DMS114 treated with DMSO at 0.1 percent for 48 hours (cell line): Measurements from ENCODE around the gene PDE6A.
"Not testable (repeated sequence)": the region's sequence is repeated elsewhere in the genome, so short reads cannot be mapped to it uniquely, and the experiment has no call there.

ENCODE experiments used
- DNase-seq: peaks from one replicate; lab custom pipeline; 2025; ENCODE audit not compliant: unreplicated experiment; lab: John Stamatoyannopoulos, UW

Gene PDE6A

GRCh38 chr5:149895416-149896345, 48.9 kb downstream of the PDE6A start:
- no peak for DNase-seq

GRCh38 chr5:149894237-149894636, 50.4 kb downstream of the PDE6A start:
- DNase-seq = no peak

- DNase-seq = no peak
Observed at GRCh38 chr5:149893403-149893931, 51.1 kb downstream of the PDE6A start.

- DNase-seq = no peak
Observed at GRCh38 chr5:149892594-149892993, 52.0 kb downstream of the PDE6A start.

- DNase-seq = no peak
Observed at GRCh38 chr5:149888280-149888679, 56.3 kb downstream of the PDE6A start.

- no peak for DNase-seq
Observed at GRCh38 chr5:149887622-149888183, 56.9 kb downstream of the PDE6A start.

GRCh38 chr5:149886692-149887470, 57.7 kb downstream of the PDE6A start:
- no peak for DNase-seq

- DNase-seq = no peak
Observed at GRCh38 chr5:149886060-149886459, 58.5 kb downstream of the PDE6A start.

GRCh38 chr5:149885513-149885912, 59.1 kb downstream of the PDE6A start:
- no peak for DNase-seq

- no peak for DNase-seq
Observed at GRCh38 chr5:149883550-149883949, 61.0 kb downstream of the PDE6A start.

GRCh38 chr5:149882633-149883032, 62.0 kb downstream of the PDE6A start:
- not testable (repeated sequence) for DNase-seq

GRCh38 chr5:149881874-149882273, 62.7 kb downstream of the PDE6A start:
- no peak for DNase-seq

- DNase-seq = no peak
Observed at GRCh38 chr5:149881069-149881622, 63.4 kb downstream of the PDE6A start.

- not testable (repeated sequence) for DNase-seq
Observed at GRCh38 chr5:149879593-149879992, 65.0 kb downstream of the PDE6A start.

GRCh38 chr5:149878371-149878770, 66.2 kb downstream of the PDE6A start:
- no peak for DNase-seq

- DNase-seq = no peak
Observed at GRCh38 chr5:149873896-149874295, 70.7 kb downstream of the PDE6A start.

- DNase-seq = no peak
Observed at GRCh38 chr5:149872351-149873040, 72.1 kb downstream of the PDE6A start.

GRCh38 chr5:149871471-149871870, 73.1 kb downstream of the PDE6A start:
- DNase-seq = no peak

GRCh38 chr5:149870697-149871096, 73.9 kb downstream of the PDE6A start:
- DNase-seq = no peak

GRCh38 chr5:149870232-149870631, 74.4 kb downstream of the PDE6A start:
- no peak for DNase-seq
